Tibial nerve (tissue), 4 donors: ENCODE data around the gene GRIFIN.
A peak's percentile ranks its signal among the peaks of the same experiment; 100 is the strongest.

Experiments used
- EP300 ChIP-seq, 2 donors: sonication (generic); formaldehyde crosslinking; IDR thresholded peaks; one replicate each; pipeline ENCODE4 v1.6.1; 2017; ENCODE audit warnings: antibody characterized with exemption in 2 of 2, mild to moderate bottlenecking in 1 of 2
- POLR2A ChIP-seq, 2 donors: fragments of 450-650 bp; IDR thresholded peaks; one replicate each; pipeline ENCODE4 v1.6.1; 2017; ENCODE audit warnings: antibody characterized with exemption in 2 of 2, mild to moderate bottlenecking in 2 of 2, moderate library complexity in 2 of 2
- TF ChIP-seq, protein P1 (sequence below), 5 experiments: fragments of 200-600 bp in 3 of 5; fragments of 450-650 bp in 2 of 5; sonication (generic) in 3 of 5; IDR thresholded peaks; one replicate each; pipeline ENCODE4 v1.5.1; 2016 to 2019; ENCODE audit warnings: antibody characterized with exemption in 5 of 5, mild to moderate bottlenecking in 3 of 5, moderate library complexity in 2 of 5

- no peak for TF ChIP-seq POLR2A (IDR thresholded peaks at IDR 0.05)
- TF ChIP-seq, protein P1, sequence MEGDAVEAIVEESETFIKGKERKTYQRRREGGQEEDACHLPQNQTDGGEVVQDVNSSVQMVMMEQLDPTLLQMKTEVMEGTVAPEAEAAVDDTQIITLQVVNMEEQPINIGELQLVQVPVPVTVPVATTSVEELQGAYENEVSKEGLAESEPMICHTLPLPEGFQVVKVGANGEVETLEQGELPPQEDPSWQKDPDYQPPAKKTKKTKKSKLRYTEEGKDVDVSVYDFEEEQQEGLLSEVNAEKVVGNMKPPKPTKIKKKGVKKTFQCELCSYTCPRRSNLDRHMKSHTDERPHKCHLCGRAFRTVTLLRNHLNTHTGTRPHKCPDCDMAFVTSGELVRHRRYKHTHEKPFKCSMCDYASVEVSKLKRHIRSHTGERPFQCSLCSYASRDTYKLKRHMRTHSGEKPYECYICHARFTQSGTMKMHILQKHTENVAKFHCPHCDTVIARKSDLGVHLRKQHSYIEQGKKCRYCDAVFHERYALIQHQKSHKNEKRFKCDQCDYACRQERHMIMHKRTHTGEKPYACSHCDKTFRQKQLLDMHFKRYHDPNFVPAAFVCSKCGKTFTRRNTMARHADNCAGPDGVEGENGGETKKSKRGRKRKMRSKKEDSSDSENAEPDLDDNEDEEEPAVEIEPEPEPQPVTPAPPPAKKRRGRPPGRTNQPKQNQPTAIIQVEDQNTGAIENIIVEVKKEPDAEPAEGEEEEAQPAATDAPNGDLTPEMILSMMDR (IDR thresholded peaks at IDR 0.05) = peak in 1 of 5 experiments; percentile 19
- no peak for TF ChIP-seq EP300 (IDR thresholded peaks at IDR 0.05)
Measured at GRCh38 chr7:2431260-2431867, 44.8 kb downstream of the GRIFIN start.
